HEK293 (cell line): ENCODE data around the gene INSRR.

Experiments
- CTCF ChIA-PET: fragments of 350-600 bp; formaldehyde crosslinking; extraction: SDS; loops from one replicate; lab custom pipeline; 2021; ENCODE audit warnings: antibody characterized with exemption; lab: Yijun Ruan, JAX
- POLR2A ChIA-PET: fragments of 300-600 bp; formaldehyde crosslinking; extraction: SDS; loops from one replicate; lab custom pipeline; 2020; ENCODE audit warnings: antibody characterized with exemption, inconsistent platforms; lab: Yijun Ruan, JAX
- H3K27ac ChIP-seq: fragments of 200-500 bp; sonication (Bioruptor generic); 2 replicates; pipeline ENCODE4 v1.5.1; 2014; ENCODE audit warnings: low read depth, low read length, control low read depth, inconsistent platforms; ENCODE audit errors: extremely low read depth
- H3K36me3 ChIP-seq, 2 experiments: fragments of 200-500 bp in 1 of 2; sonication (Bioruptor generic) in 1 of 2; 1 replicate in 1 of 2; 2 replicates in 1 of 2; pipeline ENCODE4 v1.5.1; 2014 to 2017; ENCODE audit warnings: inconsistent platforms in 2 of 2, low read length in 2 of 2; ENCODE audit not compliant: control insufficient read depth in 2 of 2, insufficient read depth in 1 of 2
- H3K4me1 ChIP-seq: fragments of 200-500 bp; sonication (Bioruptor generic); 2 replicates; pipeline ENCODE4 v1.5.1; 2014; ENCODE audit warnings: mild to moderate bottlenecking, low read length, inconsistent platforms; ENCODE audit not compliant: control insufficient read depth, insufficient read depth
- H3K4me3 ChIP-seq: 2 replicates; pipeline ENCODE4 v1.5.1; 2011; ENCODE audit warnings: low read depth, mild to moderate bottlenecking, control low read depth, low read length, moderate library complexity
- H3K9me3 ChIP-seq: fragments of 200-500 bp; sonication (Bioruptor generic); 2 replicates; pipeline ENCODE4 v1.5.1; 2014; ENCODE audit warnings: low read depth, low read length, inconsistent platforms; ENCODE audit not compliant: control insufficient read depth, insufficient read depth
- MEIS1 ChIP-seq: sonication (generic); formaldehyde crosslinking; IDR thresholded peaks from 2 replicates; pipeline ENCODE4 v1.8.1; 2022; ENCODE audit warnings: missing genetic modification reagents, mild to moderate bottlenecking, borderline replicate concordance
- RBAK ChIP-seq: fragments of 450-650 bp; formaldehyde crosslinking; IDR thresholded peaks from 2 replicates; pipeline ENCODE4 v1.5.1; 2016; ENCODE audit warnings: missing biosample characterization, missing genetic modification characterization
- REPIN1 ChIP-seq: fragments of 450-650 bp; formaldehyde crosslinking; IDR thresholded peaks from 2 replicates; pipeline ENCODE4 v1.5.1; 2017; ENCODE audit warnings: missing biosample characterization, missing genetic modification characterization, low read depth
- SCRT1 ChIP-seq: fragments of 450-650 bp; formaldehyde crosslinking; IDR thresholded peaks from 2 replicates; pipeline ENCODE4 v1.5.1; 2016; ENCODE audit warnings: missing biosample characterization, missing genetic modification characterization, borderline replicate concordance
- ZBTB8A ChIP-seq: fragments of 450-650 bp; formaldehyde crosslinking; IDR thresholded peaks from 2 replicates; pipeline ENCODE4 v1.5.1; 2016; ENCODE audit warnings: missing biosample characterization, missing genetic modification characterization
- ZFP37 ChIP-seq: fragments of 450-650 bp; formaldehyde crosslinking; IDR thresholded peaks from 2 replicates; pipeline ENCODE4 v1.5.1; 2016; ENCODE audit warnings: missing biosample characterization, missing genetic modification characterization
- ZNF169 ChIP-seq: fragments of 450-650 bp; formaldehyde crosslinking; IDR thresholded peaks from 2 replicates; pipeline ENCODE4 v1.5.1; 2016; ENCODE audit warnings: missing biosample characterization, missing genetic modification characterization
- ZNF2 ChIP-seq: fragments of 450-650 bp; formaldehyde crosslinking; IDR thresholded peaks from 2 replicates; pipeline ENCODE4 v1.5.1; 2016; ENCODE audit warnings: missing biosample characterization, missing genetic modification characterization
- ZNF248 ChIP-seq: fragments of 450-650 bp; formaldehyde crosslinking; IDR thresholded peaks from 2 replicates; pipeline ENCODE4 v1.5.1; 2017; ENCODE audit warnings: missing biosample characterization, missing genetic modification characterization
- ZNF404 ChIP-seq: fragments of 450-650 bp; formaldehyde crosslinking; IDR thresholded peaks from 2 replicates; pipeline ENCODE4 v1.5.1; 2017; ENCODE audit warnings: missing biosample characterization, missing genetic modification characterization
- ZNF48 ChIP-seq: fragments of 450-650 bp; formaldehyde crosslinking; IDR thresholded peaks from 2 replicates; pipeline ENCODE4 v1.5.1; 2016; ENCODE audit warnings: missing biosample characterization, missing genetic modification characterization
- ZNF501 ChIP-seq: fragments of 450-650 bp; formaldehyde crosslinking; IDR thresholded peaks from 2 replicates; pipeline ENCODE4 v1.5.1; 2016; ENCODE audit warnings: missing biosample characterization, missing genetic modification characterization
- ZNF529 ChIP-seq: fragments of 450-650 bp; formaldehyde crosslinking; IDR thresholded peaks from 2 replicates; pipeline ENCODE4 v1.5.1; 2017; ENCODE audit warnings: missing genetic modification characterization, missing biosample characterization; ENCODE audit not compliant: insufficient replicate concordance
- ZNF544 ChIP-seq: fragments of 450-650 bp; formaldehyde crosslinking; IDR thresholded peaks from 2 replicates; pipeline ENCODE4 v1.5.0; 2017; ENCODE audit warnings: missing biosample characterization, missing genetic modification characterization
- ZNF629 ChIP-seq: fragments of 450-650 bp; formaldehyde crosslinking; IDR thresholded peaks from 2 replicates; pipeline ENCODE4 v1.5.1; 2017; ENCODE audit warnings: missing biosample characterization, missing genetic modification characterization
- ZNF658 ChIP-seq: fragments of 450-650 bp; formaldehyde crosslinking; IDR thresholded peaks from 2 replicates; pipeline ENCODE4; 2016; ENCODE audit warnings: missing biosample characterization, missing genetic modification characterization
- ZNF670 ChIP-seq: fragments of 450-650 bp; formaldehyde crosslinking; IDR thresholded peaks from 2 replicates; pipeline ENCODE4 v1.5.1; 2016; ENCODE audit warnings: missing biosample characterization, missing genetic modification characterization, low read depth
- TF ChIP-seq, protein P1 (sequence below): fragments of 450-650 bp; formaldehyde crosslinking; IDR thresholded peaks from 2 replicates; pipeline ENCODE4 v1.5.1; 2016; ENCODE audit warnings: missing biosample characterization, missing genetic modification characterization, low read depth
- TF ChIP-seq, protein P2 (sequence below): fragments of 450-650 bp; formaldehyde crosslinking; IDR thresholded peaks from 2 replicates; pipeline ENCODE4 v1.5.1; 2016; ENCODE audit warnings: missing biosample characterization, missing genetic modification characterization
- TF ChIP-seq, protein P3 (sequence below): fragments of 450-650 bp; formaldehyde crosslinking; IDR thresholded peaks from 2 replicates; pipeline ENCODE4 v1.5.0; 2017; ENCODE audit warnings: missing biosample characterization, missing genetic modification characterization, borderline replicate concordance
- TF ChIP-seq, protein P4 (sequence below): fragments of 450-650 bp; formaldehyde crosslinking; IDR thresholded peaks from 2 replicates; pipeline ENCODE4 v1.5.1; 2017; ENCODE audit warnings: missing biosample characterization, missing genetic modification characterization
- TF ChIP-seq, protein P5 (sequence below): fragments of 450-650 bp; formaldehyde crosslinking; IDR thresholded peaks from 2 replicates; pipeline ENCODE4 v1.5.1; 2017; ENCODE audit warnings: missing biosample characterization, missing genetic modification characterization

The INSRR gene

DNA sequence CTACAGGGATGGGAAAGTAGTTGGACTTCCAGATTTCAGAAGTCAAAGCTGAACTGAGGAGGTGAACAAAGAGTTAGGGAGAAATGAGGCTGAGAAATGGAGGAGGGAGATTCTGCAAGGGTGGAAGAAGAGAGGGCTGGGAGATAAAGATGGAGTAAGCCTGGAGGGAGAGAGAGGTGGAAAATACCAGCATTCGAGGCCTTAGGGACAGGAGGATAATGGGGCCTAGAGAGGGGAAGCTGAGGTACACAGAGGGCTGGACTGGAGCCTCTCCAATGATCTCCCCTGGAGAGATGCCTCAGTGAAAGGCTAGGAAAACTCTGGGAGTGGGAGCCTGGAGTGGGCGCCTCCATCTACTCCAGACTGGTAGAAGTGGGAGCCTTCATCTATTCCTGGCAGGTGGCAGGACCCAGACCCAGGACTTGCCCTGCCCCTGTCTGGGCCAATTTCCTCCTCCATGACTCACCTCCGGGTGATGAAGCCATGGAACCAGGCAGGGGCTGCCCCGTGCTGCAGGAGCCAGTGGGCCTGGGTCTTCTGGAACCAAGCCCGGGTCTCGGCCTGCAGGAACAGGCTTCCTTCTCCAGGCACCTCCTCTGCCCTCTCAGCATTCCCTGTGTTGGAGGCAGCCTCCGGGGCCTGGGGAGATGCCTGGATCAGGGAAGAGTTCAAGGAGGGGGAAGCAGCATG lies 44.2 kb downstream of the INSRR start (continued):
- TF ChIP-seq ZNF529 (tag by site-specific recombination) (no peak), ZNF544 (tag by site-specific recombination) (no peak), ZNF501 (tag by site-specific recombination) (no peak), RBAK (tag by site-specific recombination) (no peak), ZNF48 (tag by site-specific recombination) (no peak), ZNF169 (tag by site-specific recombination) (no peak), ZNF248 (tag by site-specific recombination) (no peak), ZBTB8A (tag by site-specific recombination) (no peak), ZFP37 (tag by site-specific recombination) (no peak), SCRT1 (no peak)
- TF ChIP-seq, protein P1, sequence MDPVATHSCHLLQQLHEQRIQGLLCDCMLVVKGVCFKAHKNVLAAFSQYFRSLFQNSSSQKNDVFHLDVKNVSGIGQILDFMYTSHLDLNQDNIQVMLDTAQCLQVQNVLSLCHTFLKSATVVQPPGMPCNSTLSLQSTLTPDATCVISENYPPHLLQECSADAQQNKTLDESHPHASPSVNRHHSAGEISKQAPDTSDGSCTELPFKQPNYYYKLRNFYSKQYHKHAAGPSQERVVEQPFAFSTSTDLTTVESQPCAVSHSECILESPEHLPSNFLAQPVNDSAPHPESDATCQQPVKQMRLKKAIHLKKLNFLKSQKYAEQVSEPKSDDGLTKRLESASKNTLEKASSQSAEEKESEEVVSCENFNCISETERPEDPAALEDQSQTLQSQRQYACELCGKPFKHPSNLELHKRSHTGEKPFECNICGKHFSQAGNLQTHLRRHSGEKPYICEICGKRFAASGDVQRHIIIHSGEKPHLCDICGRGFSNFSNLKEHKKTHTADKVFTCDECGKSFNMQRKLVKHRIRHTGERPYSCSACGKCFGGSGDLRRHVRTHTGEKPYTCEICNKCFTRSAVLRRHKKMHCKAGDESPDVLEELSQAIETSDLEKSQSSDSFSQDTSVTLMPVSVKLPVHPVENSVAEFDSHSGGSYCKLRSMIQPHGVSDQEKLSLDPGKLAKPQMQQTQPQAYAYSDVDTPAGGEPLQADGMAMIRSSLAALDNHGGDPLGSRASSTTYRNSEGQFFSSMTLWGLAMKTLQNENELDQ (tag by site-specific recombination) = no peak
- TF ChIP-seq, protein P2, sequence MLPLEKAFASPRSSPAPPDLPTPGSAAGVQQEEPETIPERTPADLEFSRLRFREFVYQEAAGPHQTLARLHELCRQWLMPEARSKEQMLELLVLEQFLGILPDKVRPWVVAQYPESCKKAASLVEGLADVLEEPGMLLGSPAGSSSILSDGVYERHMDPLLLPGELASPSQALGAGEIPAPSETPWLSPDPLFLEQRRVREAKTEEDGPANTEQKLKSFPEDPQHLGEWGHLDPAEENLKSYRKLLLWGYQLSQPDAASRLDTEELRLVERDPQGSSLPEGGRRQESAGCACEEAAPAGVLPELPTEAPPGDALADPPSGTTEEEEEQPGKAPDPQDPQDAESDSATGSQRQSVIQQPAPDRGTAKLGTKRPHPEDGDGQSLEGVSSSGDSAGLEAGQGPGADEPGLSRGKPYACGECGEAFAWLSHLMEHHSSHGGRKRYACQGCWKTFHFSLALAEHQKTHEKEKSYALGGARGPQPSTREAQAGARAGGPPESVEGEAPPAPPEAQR = no peak
- TF ChIP-seq, protein P3, sequence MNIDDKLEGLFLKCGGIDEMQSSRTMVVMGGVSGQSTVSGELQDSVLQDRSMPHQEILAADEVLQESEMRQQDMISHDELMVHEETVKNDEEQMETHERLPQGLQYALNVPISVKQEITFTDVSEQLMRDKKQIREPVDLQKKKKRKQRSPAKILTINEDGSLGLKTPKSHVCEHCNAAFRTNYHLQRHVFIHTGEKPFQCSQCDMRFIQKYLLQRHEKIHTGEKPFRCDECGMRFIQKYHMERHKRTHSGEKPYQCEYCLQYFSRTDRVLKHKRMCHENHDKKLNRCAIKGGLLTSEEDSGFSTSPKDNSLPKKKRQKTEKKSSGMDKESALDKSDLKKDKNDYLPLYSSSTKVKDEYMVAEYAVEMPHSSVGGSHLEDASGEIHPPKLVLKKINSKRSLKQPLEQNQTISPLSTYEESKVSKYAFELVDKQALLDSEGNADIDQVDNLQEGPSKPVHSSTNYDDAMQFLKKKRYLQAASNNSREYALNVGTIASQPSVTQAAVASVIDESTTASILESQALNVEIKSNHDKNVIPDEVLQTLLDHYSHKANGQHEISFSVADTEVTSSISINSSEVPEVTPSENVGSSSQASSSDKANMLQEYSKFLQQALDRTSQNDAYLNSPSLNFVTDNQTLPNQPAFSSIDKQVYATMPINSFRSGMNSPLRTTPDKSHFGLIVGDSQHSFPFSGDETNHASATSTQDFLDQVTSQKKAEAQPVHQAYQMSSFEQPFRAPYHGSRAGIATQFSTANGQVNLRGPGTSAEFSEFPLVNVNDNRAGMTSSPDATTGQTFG (tag by site-specific recombination) = no peak
- TF ChIP-seq, protein P4, sequence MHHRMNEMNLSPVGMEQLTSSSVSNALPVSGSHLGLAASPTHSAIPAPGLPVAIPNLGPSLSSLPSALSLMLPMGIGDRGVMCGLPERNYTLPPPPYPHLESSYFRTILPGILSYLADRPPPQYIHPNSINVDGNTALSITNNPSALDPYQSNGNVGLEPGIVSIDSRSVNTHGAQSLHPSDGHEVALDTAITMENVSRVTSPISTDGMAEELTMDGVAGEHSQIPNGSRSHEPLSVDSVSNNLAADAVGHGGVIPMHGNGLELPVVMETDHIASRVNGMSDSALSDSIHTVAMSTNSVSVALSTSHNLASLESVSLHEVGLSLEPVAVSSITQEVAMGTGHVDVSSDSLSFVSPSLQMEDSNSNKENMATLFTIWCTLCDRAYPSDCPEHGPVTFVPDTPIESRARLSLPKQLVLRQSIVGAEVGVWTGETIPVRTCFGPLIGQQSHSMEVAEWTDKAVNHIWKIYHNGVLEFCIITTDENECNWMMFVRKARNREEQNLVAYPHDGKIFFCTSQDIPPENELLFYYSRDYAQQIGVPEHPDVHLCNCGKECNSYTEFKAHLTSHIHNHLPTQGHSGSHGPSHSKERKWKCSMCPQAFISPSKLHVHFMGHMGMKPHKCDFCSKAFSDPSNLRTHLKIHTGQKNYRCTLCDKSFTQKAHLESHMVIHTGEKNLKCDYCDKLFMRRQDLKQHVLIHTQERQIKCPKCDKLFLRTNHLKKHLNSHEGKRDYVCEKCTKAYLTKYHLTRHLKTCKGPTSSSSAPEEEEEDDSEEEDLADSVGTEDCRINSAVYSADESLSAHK (tag by site-specific recombination) = no peak

DNA sequence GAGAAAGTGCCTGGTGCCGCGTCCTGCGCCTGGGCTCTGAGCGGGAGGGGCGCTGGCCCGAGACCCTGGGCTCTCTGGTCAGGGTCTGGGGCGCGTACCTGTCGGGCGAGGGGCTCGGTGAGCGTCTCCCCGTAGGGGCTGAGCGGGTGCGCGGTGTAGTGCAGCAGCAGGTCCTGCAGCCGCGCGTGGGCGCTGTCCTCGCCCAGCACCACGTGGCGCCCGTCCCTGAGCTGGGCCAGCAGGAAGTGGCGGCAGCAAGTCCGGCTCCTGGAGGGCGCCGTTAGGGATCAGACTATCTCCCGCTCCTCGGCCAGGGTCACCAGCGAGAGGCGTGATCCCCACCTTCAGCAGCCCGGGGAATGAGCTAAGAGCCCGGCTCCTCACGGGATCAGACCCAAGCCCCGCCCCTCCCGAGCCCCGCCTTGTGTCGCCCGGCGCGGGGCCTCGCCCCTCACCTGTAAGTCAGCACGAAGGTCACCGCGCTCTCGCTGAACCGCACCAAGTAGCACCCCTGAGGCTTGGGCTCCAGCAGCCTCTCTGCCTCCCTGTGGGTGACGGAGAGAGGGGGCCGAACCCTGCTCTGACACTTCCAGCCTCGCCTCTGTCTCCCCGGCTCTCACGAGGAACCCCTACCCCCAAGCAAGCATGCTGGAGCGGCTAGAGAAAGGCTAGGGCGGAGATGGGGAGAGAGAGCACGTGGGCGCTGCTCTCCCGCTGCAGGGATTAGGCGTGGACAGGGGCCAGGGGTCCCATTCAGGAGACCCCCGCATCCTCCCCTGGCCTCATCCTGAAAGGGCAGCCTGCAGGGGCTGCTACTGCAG lies 45.0 kb downstream of the INSRR start:
- no peak overlapping the region for H3K4me3 ChIP-seq
- CTCF ChIA-PET = interaction anchor here (0.6 to 1.3 kb wide), 5 partner anchors 12 to 76 kb away, joined by 3 to 6 read pairs (median 4); no protein-coding TSS in a partner anchor
- POLR2A ChIA-PET = interaction anchor here (0.7 kb wide), 1 partner anchor 73 kb away, joined by 3 read pairs; the partner anchor contains the start of gene MRPL24
- H3K27ac ChIP-seq = no peak overlapping the region
- no peaks in the 10 kb centered on the region for H3K9me3 ChIP-seq
- H3K4me1 ChIP-seq = no peaks in the 10 kb centered on the region
- no peaks in the 10 kb centered on the region for H3K36me3 ChIP-seq
- TF ChIP-seq MEIS1 (CRISPR knock-in tag) = no peak
- no peak for TF ChIP-seq ZNF629 (tag by site-specific recombination)
- no peak for TF ChIP-seq ZNF404 (tag by site-specific recombination)
- no peak for TF ChIP-seq REPIN1 (tag by site-specific recombination)
- no peak for TF ChIP-seq ZNF2 (tag by site-specific recombination)
- TF ChIP-seq ZNF670 (tag by site-specific recombination) = no peak
- TF ChIP-seq, protein P3 (tag by site-specific recombination) = no peak
- TF ChIP-seq ZNF658 (tag by site-specific recombination) = no peak
- TF ChIP-seq, protein P5, sequence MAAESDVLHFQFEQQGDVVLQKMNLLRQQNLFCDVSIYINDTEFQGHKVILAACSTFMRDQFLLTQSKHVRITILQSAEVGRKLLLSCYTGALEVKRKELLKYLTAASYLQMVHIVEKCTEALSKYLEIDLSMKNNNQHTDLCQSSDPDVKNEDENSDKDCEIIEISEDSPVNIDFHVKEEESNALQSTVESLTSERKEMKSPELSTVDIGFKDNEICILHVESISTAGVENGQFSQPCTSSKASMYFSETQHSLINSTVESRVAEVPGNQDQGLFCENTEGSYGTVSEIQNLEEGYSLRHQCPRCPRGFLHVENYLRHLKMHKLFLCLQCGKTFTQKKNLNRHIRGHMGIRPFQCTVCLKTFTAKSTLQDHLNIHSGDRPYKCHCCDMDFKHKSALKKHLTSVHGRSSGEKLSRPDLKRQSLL = no peak
